Endodermal cell (in vitro differentiated cells): ENCODE results near the gene RNLS. TPM values are rescaled to one million over a fixed set of nuclear protein-coding genes. Genes with fewer than 3 reads are reported as not detected.

Experiments used
- DNase-seq: peaks from one replicate; pipeline ENCODE4 v3.0.0-alpha.2; 2017
- H3K27ac ChIP-seq: 2 replicates; pipeline ENCODE4 v1.5.1; 2013; ENCODE audit warnings: mild to moderate bottlenecking, low read depth, low read length, moderate library complexity
- H3K27me3 ChIP-seq: 2 replicates; pipeline ENCODE4 v1.6.1; 2013; ENCODE audit warnings: mild to moderate bottlenecking, low read length, moderate library complexity; ENCODE audit not compliant: insufficient read depth, control insufficient read depth, poor library complexity, severe bottlenecking
- H3K36me3 ChIP-seq: 2 replicates; pipeline ENCODE4 v1.7.0; 2013; ENCODE audit warnings: mild to moderate bottlenecking, low read length, moderate library complexity; ENCODE audit not compliant: control insufficient read depth, insufficient read depth
- H3K4me1 ChIP-seq: one replicate; pipeline ENCODE4 v1.7.0; 2013; ENCODE audit warnings: low read length; ENCODE audit not compliant: control insufficient read depth, insufficient read depth
- H3K4me3 ChIP-seq: 2 replicates; pipeline ENCODE4 v1.5.1; 2013; ENCODE audit warnings: mild to moderate bottlenecking, low read length, moderate library complexity
- H3K9ac ChIP-seq: 2 replicates; pipeline ENCODE4 v1.6.1; 2013; ENCODE audit warnings: mild to moderate bottlenecking, low read length, moderate library complexity; ENCODE audit not compliant: poor library complexity, severe bottlenecking; ENCODE audit errors: extremely low read depth
- H3K9me3 ChIP-seq: 2 replicates; pipeline ENCODE4 v1.6.1; 2013; ENCODE audit warnings: mild to moderate bottlenecking, low read length, moderate library complexity; ENCODE audit not compliant: control insufficient read depth
- H3K27ac Mint-ChIP-seq: 2 replicates; pipeline ENCODE4 v1.8.0; 2020; ENCODE audit warnings: mixed read lengths
- H3K27me3 Mint-ChIP-seq: 2 replicates; pipeline ENCODE4 v1.8.0; 2021; ENCODE audit warnings: mild to moderate bottlenecking, mixed read lengths; ENCODE audit not compliant: insufficient read depth
- H3K36me3 Mint-ChIP-seq: 2 replicates; pipeline ENCODE4 v1.8.0; 2020; ENCODE audit warnings: low read depth, mixed read lengths
- H3K4me1 Mint-ChIP-seq: 2 replicates; pipeline ENCODE4 v1.8.0; 2020; ENCODE audit warnings: mixed read lengths
- H3K4me3 Mint-ChIP-seq: 2 replicates; pipeline ENCODE4 v1.8.0; 2020; ENCODE audit warnings: mild to moderate bottlenecking, moderate library complexity, mixed read lengths
- H3K9me3 Mint-ChIP-seq: 2 replicates; pipeline ENCODE4 v1.8.0; 2020; ENCODE audit warnings: mild to moderate bottlenecking, mixed read lengths
- WGBS, 2 experiments: methylation state at CpG; one replicate each; pipeline versions ENCODE4 v1.1.5 to v1.1.7; 2013; ENCODE audit warnings: missing lambda C conversion rate in 2 of 2, mixed read lengths in 1 of 2; ENCODE audit not compliant: insufficient coverage in 1 of 2, insufficient read length in 1 of 2; 5-methylcytosine and 5-hydroxymethylcytosine counted together
- total RNA-seq, 2 donors: library from RNA; stranded (reverse); fragmentation: NEBNext Ultra II Directional in 1 of 2; extraction: Animal tissue kit (Norgen Biotek cat#: 25700) in 1 of 2; gene quantifications; 2 replicates in 1 of 2; 3 replicates in 1 of 2; pipeline ENCODE4 v1.2.1, GENCODE V29; 2021
- TF ChIP-seq, protein P1 (sequence below): fragments of 200-600 bp; sonication (generic); conservative IDR thresholded peaks from 2 replicates; pipeline ENCODE4 v1.5.0; 2021; ENCODE audit warnings: antibody characterized with exemption, mild to moderate bottlenecking

RNLS gene
- total RNA-seq, 2 donors from 2014 or later: 10.1 to 12.3 TPM

DNA sequence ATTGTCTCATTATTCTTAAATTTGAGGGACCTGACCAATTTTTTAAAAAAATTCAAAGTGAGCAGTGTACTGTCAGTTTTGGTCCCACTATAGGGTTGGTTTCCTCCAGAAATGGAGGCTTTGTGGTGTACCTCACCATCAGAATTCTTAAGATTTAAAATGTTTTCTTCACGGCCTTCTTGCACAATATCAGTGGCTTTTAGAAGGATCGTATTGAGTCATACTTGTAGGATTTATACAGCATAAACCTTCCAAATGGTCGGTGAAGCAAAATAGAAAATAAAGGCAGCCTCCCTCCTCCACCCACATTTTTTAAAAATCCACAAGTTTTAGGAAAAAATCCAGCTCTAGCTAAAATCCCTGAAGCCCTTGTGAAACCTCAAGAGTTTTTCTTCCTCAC is 126.4 kb downstream of the RNLS start:
- no peaks in the 10 kb centered on the region for H3K36me3 ChIP-seq
- H3K4me1 Mint-ChIP-seq: peaks cover 14% of the 10 kb centered on the region
- peaks cover 12% of the 10 kb centered on the region for H3K27me3 ChIP-seq
- no peak overlapping the region for H3K9ac ChIP-seq
- 98 to 100% methylated on average over 2 to 3 of the region's 3 CpGs for WGBS, 2 experiments
- no peak overlapping the region for H3K4me3 ChIP-seq
- no peak overlapping the region for H3K27ac Mint-ChIP-seq
- peaks cover 30% of the 10 kb centered on the region for H3K27me3 Mint-ChIP-seq
- H3K4me1 ChIP-seq: peaks cover 8% of the 10 kb centered on the region
- no peaks in the 10 kb centered on the region for H3K9me3 ChIP-seq
- H3K36me3 Mint-ChIP-seq: no peaks in the 10 kb centered on the region
- no peak for DNase-seq
- TF ChIP-seq, protein P1, sequence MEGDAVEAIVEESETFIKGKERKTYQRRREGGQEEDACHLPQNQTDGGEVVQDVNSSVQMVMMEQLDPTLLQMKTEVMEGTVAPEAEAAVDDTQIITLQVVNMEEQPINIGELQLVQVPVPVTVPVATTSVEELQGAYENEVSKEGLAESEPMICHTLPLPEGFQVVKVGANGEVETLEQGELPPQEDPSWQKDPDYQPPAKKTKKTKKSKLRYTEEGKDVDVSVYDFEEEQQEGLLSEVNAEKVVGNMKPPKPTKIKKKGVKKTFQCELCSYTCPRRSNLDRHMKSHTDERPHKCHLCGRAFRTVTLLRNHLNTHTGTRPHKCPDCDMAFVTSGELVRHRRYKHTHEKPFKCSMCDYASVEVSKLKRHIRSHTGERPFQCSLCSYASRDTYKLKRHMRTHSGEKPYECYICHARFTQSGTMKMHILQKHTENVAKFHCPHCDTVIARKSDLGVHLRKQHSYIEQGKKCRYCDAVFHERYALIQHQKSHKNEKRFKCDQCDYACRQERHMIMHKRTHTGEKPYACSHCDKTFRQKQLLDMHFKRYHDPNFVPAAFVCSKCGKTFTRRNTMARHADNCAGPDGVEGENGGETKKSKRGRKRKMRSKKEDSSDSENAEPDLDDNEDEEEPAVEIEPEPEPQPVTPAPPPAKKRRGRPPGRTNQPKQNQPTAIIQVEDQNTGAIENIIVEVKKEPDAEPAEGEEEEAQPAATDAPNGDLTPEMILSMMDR: no peak
- H3K27ac ChIP-seq: no peak overlapping the region
- H3K9me3 Mint-ChIP-seq: no peaks in the 10 kb centered on the region
- no peak overlapping the region for H3K4me3 Mint-ChIP-seq

DNA sequence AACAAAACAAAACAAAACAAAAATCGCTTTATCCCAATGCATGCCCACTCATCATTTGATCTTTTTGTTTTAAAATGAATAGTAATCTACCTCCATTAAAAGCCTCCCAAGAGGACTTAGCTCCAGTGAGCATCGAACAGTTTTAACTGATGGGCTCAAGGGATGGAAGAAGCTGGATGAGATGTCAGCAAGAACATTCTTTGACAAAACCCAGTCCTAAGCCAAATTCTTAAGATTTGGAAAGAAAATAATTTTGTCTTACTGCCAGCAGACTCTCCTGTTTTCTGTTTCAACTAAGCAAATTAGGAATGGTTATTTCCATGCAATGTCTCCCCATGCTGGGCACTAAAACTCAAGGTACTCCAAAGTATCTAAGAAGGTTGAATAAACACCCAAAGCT is 127.3 kb downstream of the RNLS start:
- Histone ChIP-seq H3K27ac (no peak overlapping the region), H3K4me1 (peaks cover 8% of the 10 kb centered on the region), H3K4me3 (no peak overlapping the region), H3K36me3 (no peaks in the 10 kb centered on the region), H3K9me3 (no peaks in the 10 kb centered on the region), H3K9ac (no peak overlapping the region), H3K27me3 (peaks cover 12% of the 10 kb centered on the region)
- H3K27ac Mint-ChIP-seq: no peak overlapping the region
- H3K4me3 Mint-ChIP-seq: no peak overlapping the region
- TF ChIP-seq, protein P1: no peak
- 100% methylated on average over 2 of the region's 2 CpGs; no CpG with 5 or more reads in 1 of the 2 experiments for WGBS, 2 experiments
- H3K4me1 Mint-ChIP-seq: peaks cover 15% of the 10 kb centered on the region
- no peaks in the 10 kb centered on the region for H3K9me3 Mint-ChIP-seq
- H3K27me3 Mint-ChIP-seq: peaks cover 36% of the 10 kb centered on the region
- no peak for DNase-seq
- no peaks in the 10 kb centered on the region for H3K36me3 Mint-ChIP-seq

DNA sequence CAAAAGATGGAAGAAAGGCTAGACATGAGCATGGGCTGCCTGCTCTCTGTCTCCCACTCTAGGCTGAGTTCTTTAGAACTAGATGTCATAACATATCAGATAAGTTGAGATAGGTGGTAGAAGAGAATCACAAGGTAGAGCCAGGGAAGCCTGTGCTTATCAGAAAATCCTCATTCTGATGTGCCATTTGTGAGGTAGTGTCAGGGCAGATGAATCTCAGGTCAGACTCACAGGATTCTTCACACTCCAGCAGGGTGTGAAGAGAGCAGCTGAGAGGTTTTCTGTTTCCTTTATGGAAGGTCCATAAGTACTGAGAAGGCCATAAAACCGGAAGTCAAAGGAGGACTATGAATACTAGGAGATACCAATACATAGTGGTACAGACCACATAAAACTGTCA is 132.9 kb downstream of the RNLS start:
- no peaks in the 10 kb centered on the region for H3K36me3 Mint-ChIP-seq
- Histone ChIP-seq H3K9me3 (no peaks in the 10 kb centered on the region), H3K27me3 (peaks cover 8% of the 10 kb centered on the region), H3K4me1 (peaks cover 7% of the 10 kb centered on the region), H3K9ac (no peak overlapping the region), H3K27ac (no peak overlapping the region), H3K4me3 (no peak overlapping the region), H3K36me3 (no peaks in the 10 kb centered on the region)
- no peak overlapping the region for H3K4me3 Mint-ChIP-seq
- peaks cover 10% of the 10 kb centered on the region for H3K9me3 Mint-ChIP-seq
- peaks cover 14% of the 10 kb centered on the region for H3K4me1 Mint-ChIP-seq
- peaks cover 46% of the 10 kb centered on the region for H3K27me3 Mint-ChIP-seq
- TF ChIP-seq, protein P1: no peak
- no peak overlapping the region for H3K27ac Mint-ChIP-seq
- DNase-seq: peak; percentile 72
- 87% methylated on average over 1 of the region's 1 CpG; no CpG with 5 or more reads in 1 of the 2 experiments for WGBS, 2 experiments
